ENCODE measurements around the gene IL17RB.

DNA sequence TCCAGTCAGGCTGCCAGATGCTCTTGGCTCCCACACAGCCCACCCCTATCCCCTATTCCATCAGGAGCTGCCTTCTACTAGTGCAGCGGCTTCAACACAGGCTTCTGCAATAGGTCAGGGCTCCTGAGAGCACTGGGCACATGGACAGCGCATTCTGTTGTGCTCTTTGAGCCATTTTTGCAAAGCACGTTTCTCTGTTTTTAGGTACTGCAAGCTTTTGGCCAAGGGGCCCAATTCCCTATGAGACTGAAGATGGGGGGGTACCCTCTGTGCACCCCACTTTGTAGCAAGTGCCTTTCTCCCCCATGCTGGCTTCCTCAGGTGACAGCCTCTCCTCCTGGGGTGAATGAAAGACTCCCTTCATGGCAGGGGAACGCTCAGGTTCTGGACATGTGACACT lies 31.3 kb upstream of the IL17RB start:
- TF ChIP-seq, protein P1, sequence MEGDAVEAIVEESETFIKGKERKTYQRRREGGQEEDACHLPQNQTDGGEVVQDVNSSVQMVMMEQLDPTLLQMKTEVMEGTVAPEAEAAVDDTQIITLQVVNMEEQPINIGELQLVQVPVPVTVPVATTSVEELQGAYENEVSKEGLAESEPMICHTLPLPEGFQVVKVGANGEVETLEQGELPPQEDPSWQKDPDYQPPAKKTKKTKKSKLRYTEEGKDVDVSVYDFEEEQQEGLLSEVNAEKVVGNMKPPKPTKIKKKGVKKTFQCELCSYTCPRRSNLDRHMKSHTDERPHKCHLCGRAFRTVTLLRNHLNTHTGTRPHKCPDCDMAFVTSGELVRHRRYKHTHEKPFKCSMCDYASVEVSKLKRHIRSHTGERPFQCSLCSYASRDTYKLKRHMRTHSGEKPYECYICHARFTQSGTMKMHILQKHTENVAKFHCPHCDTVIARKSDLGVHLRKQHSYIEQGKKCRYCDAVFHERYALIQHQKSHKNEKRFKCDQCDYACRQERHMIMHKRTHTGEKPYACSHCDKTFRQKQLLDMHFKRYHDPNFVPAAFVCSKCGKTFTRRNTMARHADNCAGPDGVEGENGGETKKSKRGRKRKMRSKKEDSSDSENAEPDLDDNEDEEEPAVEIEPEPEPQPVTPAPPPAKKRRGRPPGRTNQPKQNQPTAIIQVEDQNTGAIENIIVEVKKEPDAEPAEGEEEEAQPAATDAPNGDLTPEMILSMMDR (IDR thresholded peaks at IDR 0.05; ENCODE audit: low read depth, low read length, poor library complexity, severe bottlenecking): no peak
- TF ChIP-seq EZH2phosphoT487 (IDR thresholded peaks at IDR 0.05; ENCODE audit: borderline replicate concordance, low read length): no peak

Data from DOHH2 (cell line).